SK-N-SH (cell line): ENCODE measurements around the gene CEP95.
A peak's percentile ranks its signal among the peaks of the same experiment; 100 is the strongest.

ENCODE experiments used
- CTCF ChIP-seq: fragments of 200-600 bp; sonication (generic); IDR thresholded peaks from 2 replicates; pipeline ENCODE4 v1.6.1; 2017; ENCODE audit warnings: antibody characterized with exemption, mild to moderate bottlenecking, moderate library complexity
- ELF1 ChIP-seq: IDR thresholded peaks from 2 replicates; pipeline ENCODE4 v1.4.0; 2012
- EZH2phosphoT487 ChIP-seq: fragments of 200-600 bp; sonication (generic); IDR thresholded peaks from 2 replicates; pipeline ENCODE4 v1.6.1; 2017; ENCODE audit warnings: low read depth, mixed run types, mild to moderate bottlenecking, antibody characterized with exemption, moderate library complexity, borderline replicate concordance
- GABPA ChIP-seq: IDR thresholded peaks from 2 replicates; pipeline ENCODE4 v1.4.0; 2012; ENCODE audit warnings: low read depth, mild to moderate bottlenecking
- JUND ChIP-seq: IDR thresholded peaks from 2 replicates; pipeline ENCODE4 v1.4.0; 2012
- NFIC ChIP-seq: IDR thresholded peaks from 2 replicates; pipeline ENCODE4 v1.4.0; 2012; ENCODE audit warnings: borderline replicate concordance
- POLR2AphosphoS5 ChIP-seq: IDR thresholded peaks from 2 replicates; pipeline ENCODE4 v1.6.1; 2012; ENCODE audit warnings: low read depth, low read length
- RAD21 ChIP-seq: IDR thresholded peaks from 2 replicates; pipeline ENCODE4 v1.6.1; 2012; ENCODE audit warnings: mild to moderate bottlenecking, low read length

DNA sequence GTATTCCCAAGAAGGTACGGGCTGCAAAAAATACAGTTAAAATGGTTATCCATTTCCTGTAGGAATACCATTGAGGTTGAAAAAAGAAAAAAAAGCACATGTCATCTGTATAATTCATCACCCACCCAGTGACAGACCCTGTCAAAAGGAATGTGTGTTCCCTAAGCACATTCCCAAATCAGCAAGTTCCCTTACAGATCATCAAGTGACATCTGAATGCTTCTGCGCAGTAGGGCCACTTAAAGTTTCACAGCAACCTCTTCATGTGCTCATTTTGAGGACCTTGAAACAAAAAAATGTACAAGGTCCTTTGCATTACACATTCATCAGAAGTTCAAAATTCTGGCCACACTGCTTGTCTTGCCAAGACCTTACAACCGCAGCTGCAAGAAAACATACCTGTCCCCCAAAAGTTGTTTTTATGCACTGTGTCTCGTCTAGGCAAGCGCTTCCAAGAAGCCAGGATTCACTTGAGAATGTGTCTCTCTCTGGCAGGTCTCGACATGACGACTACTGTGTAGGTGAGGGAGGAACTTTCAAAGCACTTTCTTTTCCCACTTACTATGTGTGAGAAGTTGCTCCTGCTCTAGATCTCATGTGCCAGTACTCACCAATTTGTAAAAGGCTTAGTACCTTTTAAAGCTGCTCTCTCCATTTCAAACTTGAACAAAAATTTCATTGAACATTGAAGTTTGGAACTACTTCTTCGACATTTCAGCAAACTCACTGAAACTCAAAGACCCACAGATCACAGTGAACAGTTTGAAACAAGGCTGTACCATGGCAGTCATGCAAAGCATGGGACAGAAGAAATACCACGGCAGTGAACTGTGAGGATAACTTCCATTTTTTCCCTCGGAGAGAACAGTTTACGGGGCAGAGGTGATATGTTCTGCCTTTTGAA, 5.7 kb upstream of the CEP95 start:
- TF ChIP-seq CTCF (no peak), EZH2phosphoT487 (no peak), JUND (no peak), ELF1 (no peak), POLR2AphosphoS5 (peak; percentile 18; the same call in 1 of the 2 replicates), RAD21 (no peak), GABPA (no peak), NFIC (no peak)
